CD14-positive monocyte (primary cell): ENCODE measurements around the gene UGT1A8. TPM values are rescaled to one million over a fixed set of nuclear protein-coding genes. Genes with fewer than 3 reads are reported as not detected.
"Not testable (repeated sequence)": the region's sequence is repeated elsewhere in the genome, so short reads cannot be mapped to it uniquely, and the experiment has no call there.

ENCODE experiments used
- DNase-seq, 3 donors: peaks; one replicate each; pipeline ENCODE4 v3.0.0-alpha.2; 2011 to 2022
- H2AFZ ChIP-seq: 2 replicates; pipeline ENCODE4 v1.6.0; 2012; ENCODE audit warnings: mild to moderate bottlenecking, low read depth, low read length, inconsistent platforms; ENCODE audit not compliant: insufficient read depth, poor library complexity, severe bottlenecking
- H3K27ac ChIP-seq, 2 donors: 1 replicate in 1 of 2; 2 replicates in 1 of 2; pipeline ENCODE4 v1.5.1; 2012 to 2013; ENCODE audit warnings: low read length in 2 of 2, control low read depth in 1 of 2, inconsistent platforms in 1 of 2, low read depth in 1 of 2, mild to moderate bottlenecking in 1 of 2
- H3K27me3 ChIP-seq, 2 donors: one replicate each; pipeline versions ENCODE4 v1.6.0 to v1.6.1; 2011 to 2013; ENCODE audit warnings: low read length in 2 of 2; ENCODE audit not compliant: control insufficient read depth in 2 of 2, insufficient read depth in 2 of 2
- H3K36me3 ChIP-seq, 2 donors: replicated peaks in 1 of 2; 1 replicate in 1 of 2; 2 replicates in 1 of 2; pipeline versions ENCODE4 v1.5.1 to v1.6.1; 2012 to 2013; ENCODE audit warnings: low read length in 2 of 2, control low read depth in 1 of 2, inconsistent platforms in 1 of 2, mild to moderate bottlenecking in 1 of 2; ENCODE audit not compliant: insufficient read depth in 2 of 2, control insufficient read depth in 1 of 2
- H3K4me1 ChIP-seq, 2 donors: 1 replicate in 1 of 2; 2 replicates in 1 of 2; pipeline versions ENCODE4 v1.5.1 to v1.6.1; 2012 to 2013; ENCODE audit warnings: low read length in 2 of 2, control low read depth in 1 of 2, inconsistent platforms in 1 of 2, mild to moderate bottlenecking in 1 of 2, moderate library complexity in 1 of 2; ENCODE audit not compliant: insufficient read depth in 2 of 2, control insufficient read depth in 1 of 2
- H3K4me2 ChIP-seq: replicated peaks from 2 replicates; pipeline ENCODE3; 2012; ENCODE audit warnings: low read length, moderate library complexity, mild to moderate bottlenecking; ENCODE audit not compliant: poor library complexity, severe bottlenecking; ENCODE audit errors: extremely low read depth
- H3K4me3 ChIP-seq, 3 experiments: fragments of 200-600 bp in 1 of 3; sonication (generic) in 1 of 3; replicated peaks in 1 of 3; 1 replicate in 2 of 3; 2 replicates in 1 of 3; pipeline ENCODE4 v1.5.1; 2011 to 2013; ENCODE audit warnings: low read length in 3 of 3, mild to moderate bottlenecking in 3 of 3, control low read depth in 2 of 3, low read depth in 2 of 3, inconsistent platforms in 1 of 3, moderate library complexity in 1 of 3
- H3K79me2 ChIP-seq: 2 replicates; pipeline ENCODE4 v1.6.0; 2012; ENCODE audit warnings: mild to moderate bottlenecking, control low read depth, inconsistent platforms, low read length, moderate library complexity; ENCODE audit not compliant: insufficient read depth
- H3K9ac ChIP-seq: 2 replicates; pipeline ENCODE4 v1.6.0; 2017; ENCODE audit warnings: low read length, mild to moderate bottlenecking; ENCODE audit not compliant: insufficient read depth, poor library complexity, severe bottlenecking
- H3K9me3 ChIP-seq, 2 donors: replicated peaks in 1 of 2; 1 replicate in 1 of 2; 2 replicates in 1 of 2; pipeline versions ENCODE4 v1.5.1 to v1.6.1; 2012 to 2013; ENCODE audit warnings: low read length in 2 of 2, control low read depth in 1 of 2; ENCODE audit not compliant: control insufficient read depth in 1 of 2, insufficient read depth in 1 of 2
- H4K20me1 ChIP-seq: 2 replicates; pipeline ENCODE4 v1.6.0; 2012; ENCODE audit warnings: mild to moderate bottlenecking, low read length, control low read depth, moderate library complexity; ENCODE audit not compliant: insufficient read depth
- H3K27ac Mint-ChIP-seq, 7 donors: one replicate each; pipeline ENCODE4 v1.8.0; 2020; ENCODE audit warnings: mild to moderate bottlenecking in 7 of 7, mixed read lengths in 7 of 7, moderate library complexity in 6 of 7, inconsistent platforms in 2 of 7
- H3K27me3 Mint-ChIP-seq, 3 donors: one replicate each; pipeline ENCODE4 v1.8.0; 2021 to 2022; ENCODE audit warnings: low read depth in 3 of 3, mild to moderate bottlenecking in 3 of 3, mixed read lengths in 3 of 3, moderate library complexity in 3 of 3, inconsistent platforms in 1 of 3
- H3K36me3 Mint-ChIP-seq, 2 donors: one replicate each; pipeline ENCODE4 v1.8.0; 2020; ENCODE audit warnings: mixed read lengths in 2 of 2, inconsistent platforms in 1 of 2, mild to moderate bottlenecking in 1 of 2
- H3K4me1 Mint-ChIP-seq: one replicate; pipeline ENCODE4 v1.8.0; 2020; ENCODE audit warnings: mild to moderate bottlenecking, mixed read lengths
- H3K4me3 Mint-ChIP-seq, 2 donors: one replicate each; pipeline ENCODE4 v1.8.0; 2020; ENCODE audit warnings: mild to moderate bottlenecking in 2 of 2, mixed read lengths in 2 of 2, moderate library complexity in 1 of 2
- H3K9me3 Mint-ChIP-seq, 7 donors: one replicate each; pipeline ENCODE4 v1.8.0; 2020 to 2022; ENCODE audit warnings: mixed read lengths in 7 of 7, mild to moderate bottlenecking in 6 of 7, moderate library complexity in 6 of 7, inconsistent platforms in 2 of 7
- WGBS: methylation state at CpG from one replicate; pipeline ENCODE4 v1.1.5; 2013; ENCODE audit warnings: missing lambda C conversion rate; ENCODE audit not compliant: insufficient coverage; 5-methylcytosine and 5-hydroxymethylcytosine counted together
- intact Hi-C, 2 donors: fragments of 100-400 bp; cut with micrococcal nuclease; formaldehyde crosslinking; loops; one replicate each; pipeline versions ENCODE4 v1.15.0 to v1.15.1; 2023
- polyA plus RNA-seq, 3 donors: library from polyadenylated mRNA; depleted of rRNA in 1 of 3; unstranded in 2 of 3; stranded (reverse) in 1 of 3; fragments of 300-500 nt in 2 of 3; fragments of >200 nt in 1 of 3; fragmentation: Illumina TruSeq in 2 of 3; gene quantifications; 1 replicate in 2 of 3; 2 replicates in 1 of 3; pipeline ENCODE4 v1.2.3, GENCODE V29; 2012 to 2021
- TF ChIP-seq, protein P1 (sequence below): fragments of 200-600 bp; IDR thresholded peaks from one replicate; pipeline ENCODE4 v1.8.0; 2022; ENCODE audit warnings: antibody characterized with exemption, mild to moderate bottlenecking

UGT1A8 gene
- polyA plus RNA-seq, 3 donors: not detected

GRCh38 chr2:233611284-233611683 is 6.1 kb upstream of the UGT1A8 start:
- intact Hi-C loops: no loop called here
- Mint-ChIP-seq H3K4me3 (no peak overlapping the region), H3K4me1 (no peaks in the 10 kb centered on the region), H3K27me3 (peaks cover 0 to 9% (median 3%) of the 10 kb centered on the region in 3 donors), H3K27ac (no peak overlapping the region), H3K36me3 (no peaks in the 10 kb centered on the region), H3K9me3 (peaks cover 10 to 34% (median 21%) of the 10 kb centered on the region in 7 donors)
- no peak for DNase-seq
- no peaks in the 10 kb centered on the region for H3K79me2 ChIP-seq
- H3K4me2 ChIP-seq: no peak overlapping the region
- peaks cover 0 to 8% of the 10 kb centered on the region in 2 donors for H3K9me3 ChIP-seq
- H3K36me3 ChIP-seq: no peaks in the 10 kb centered on the region
- H3K27ac ChIP-seq: no peak overlapping the region
- WGBS: 100% methylated on average over 2 of the region's 4 CpGs
- TF ChIP-seq, protein P1, sequence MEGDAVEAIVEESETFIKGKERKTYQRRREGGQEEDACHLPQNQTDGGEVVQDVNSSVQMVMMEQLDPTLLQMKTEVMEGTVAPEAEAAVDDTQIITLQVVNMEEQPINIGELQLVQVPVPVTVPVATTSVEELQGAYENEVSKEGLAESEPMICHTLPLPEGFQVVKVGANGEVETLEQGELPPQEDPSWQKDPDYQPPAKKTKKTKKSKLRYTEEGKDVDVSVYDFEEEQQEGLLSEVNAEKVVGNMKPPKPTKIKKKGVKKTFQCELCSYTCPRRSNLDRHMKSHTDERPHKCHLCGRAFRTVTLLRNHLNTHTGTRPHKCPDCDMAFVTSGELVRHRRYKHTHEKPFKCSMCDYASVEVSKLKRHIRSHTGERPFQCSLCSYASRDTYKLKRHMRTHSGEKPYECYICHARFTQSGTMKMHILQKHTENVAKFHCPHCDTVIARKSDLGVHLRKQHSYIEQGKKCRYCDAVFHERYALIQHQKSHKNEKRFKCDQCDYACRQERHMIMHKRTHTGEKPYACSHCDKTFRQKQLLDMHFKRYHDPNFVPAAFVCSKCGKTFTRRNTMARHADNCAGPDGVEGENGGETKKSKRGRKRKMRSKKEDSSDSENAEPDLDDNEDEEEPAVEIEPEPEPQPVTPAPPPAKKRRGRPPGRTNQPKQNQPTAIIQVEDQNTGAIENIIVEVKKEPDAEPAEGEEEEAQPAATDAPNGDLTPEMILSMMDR: no peak
- no peak overlapping the region for H3K4me3 ChIP-seq
- no peaks in the 10 kb centered on the region for H3K27me3 ChIP-seq
- H4K20me1 ChIP-seq: no peaks in the 10 kb centered on the region
- no peaks in the 10 kb centered on the region for H3K4me1 ChIP-seq
- H2AFZ ChIP-seq: no peak overlapping the region
- no peak overlapping the region for H3K9ac ChIP-seq

- no peak overlapping the region for H3K27ac ChIP-seq
- intact Hi-C loops: no loop called here
- no peak overlapping the region for H3K4me2 ChIP-seq
- no peak overlapping the region for H3K9ac ChIP-seq
- H3K9me3 ChIP-seq: no peaks in the 10 kb centered on the region
- H2AFZ ChIP-seq: no peak overlapping the region
- H3K79me2 ChIP-seq: no peaks in the 10 kb centered on the region
- WGBS: 100% methylated on average over 2 of the region's 4 CpGs
- Mint-ChIP-seq H3K4me3 (no peak overlapping the region), H3K9me3 (peaks cover 1 to 18% (median 3%) of the 10 kb centered on the region in 7 donors), H3K36me3 (no peaks in the 10 kb centered on the region), H3K27me3 (peaks cover 1 to 10% (median 5%) of the 10 kb centered on the region in 3 donors), H3K27ac (no peak overlapping the region), H3K4me1 (no peaks in the 10 kb centered on the region)
- no peaks in the 10 kb centered on the region for H4K20me1 ChIP-seq
- TF ChIP-seq, protein P1: no peak
- no peaks in the 10 kb centered on the region for H3K27me3 ChIP-seq
- DNase-seq: no peak
- no peaks in the 10 kb centered on the region for H3K36me3 ChIP-seq
- H3K4me1 ChIP-seq: no peaks in the 10 kb centered on the region
- H3K4me3 ChIP-seq: no peak overlapping the region
Observed at GRCh38 chr2:233620204-233620603, 2.8 kb downstream of the UGT1A8 start.

DNA sequence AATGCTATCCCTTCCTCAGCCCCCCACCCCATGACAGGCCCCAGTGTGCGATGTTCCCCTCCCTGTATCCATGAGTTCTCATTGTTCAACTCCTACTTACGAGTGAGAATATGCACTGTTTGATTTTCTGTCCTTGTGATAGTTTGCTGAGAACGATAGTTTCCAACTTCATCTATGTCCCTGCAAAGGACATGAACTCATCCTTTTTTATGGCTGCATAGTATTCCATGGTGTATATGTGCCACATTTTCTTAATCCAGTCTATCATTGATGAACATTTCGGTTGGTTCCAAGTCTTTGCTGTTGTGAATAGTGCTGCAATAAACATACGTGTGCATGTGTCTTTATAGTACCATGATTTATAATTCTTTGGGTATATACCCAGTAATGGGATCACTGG is 4.4 kb downstream of the UGT1A8 start:
- no CpG with 5 or more reads among the region's 5 CpGs for WGBS
- H3K4me3 Mint-ChIP-seq, H3K27me3 ChIP-seq, DNase-seq, H3K36me3 ChIP-seq, H3K27me3 Mint-ChIP-seq, H3K79me2 ChIP-seq, intact Hi-C loops, H3K4me1 ChIP-seq, H3K27ac Mint-ChIP-seq, H2AFZ ChIP-seq, H3K4me1 Mint-ChIP-seq, H3K36me3 Mint-ChIP-seq, H4K20me1 ChIP-seq, H3K9me3 ChIP-seq, H3K27ac ChIP-seq, H3K4me3 ChIP-seq, H3K9ac ChIP-seq, H3K4me2 ChIP-seq: not testable (repeated sequence)
- peaks cover 0 to 12% (median 3%) of the 10 kb centered on the region in 7 donors for H3K9me3 Mint-ChIP-seq
